HT-29 (cell line): ENCODE measurements around the gene DYRK4. TPM values are rescaled to one million over a fixed set of nuclear protein-coding genes. Genes with fewer than 3 reads are reported as not detected.

Experiments used
- DNase-seq: peaks from one replicate; pipeline ENCODE4 v3.0.0-alpha.2; 2015; ENCODE audit warnings: low spot score
- total RNA-seq: library from RNA; depleted of rRNA; stranded (reverse); fragments of >200 nt; shearing (Covaris generic); gene quantifications from 2 replicates; pipeline ENCODE4 v1.2.3, GENCODE V29; 2014

DYRK4 gene
- total RNA-seq, 1 experiment from 2014 or later = 6.5 TPM

DNA sequence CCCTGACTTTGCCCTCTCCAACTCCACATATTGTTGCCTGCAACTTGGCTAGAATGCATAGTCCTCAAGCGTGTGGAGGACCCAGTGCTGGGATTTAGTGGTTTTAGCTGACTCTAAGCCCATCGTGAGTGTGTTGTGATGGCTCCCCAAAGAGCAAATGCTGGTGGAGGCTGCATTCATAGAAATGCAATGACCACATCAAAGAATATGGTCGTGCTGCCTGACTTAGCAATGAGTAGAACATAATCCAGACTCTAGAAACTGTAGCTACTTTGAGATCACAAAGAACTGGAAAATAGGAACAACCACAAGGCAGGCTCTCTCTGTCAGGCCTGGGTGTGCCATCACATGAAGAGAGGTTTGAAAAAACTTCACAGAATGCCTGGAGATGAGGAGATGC, 1.3 kb downstream of the DYRK4 start:
- no peak for DNase-seq

DNA sequence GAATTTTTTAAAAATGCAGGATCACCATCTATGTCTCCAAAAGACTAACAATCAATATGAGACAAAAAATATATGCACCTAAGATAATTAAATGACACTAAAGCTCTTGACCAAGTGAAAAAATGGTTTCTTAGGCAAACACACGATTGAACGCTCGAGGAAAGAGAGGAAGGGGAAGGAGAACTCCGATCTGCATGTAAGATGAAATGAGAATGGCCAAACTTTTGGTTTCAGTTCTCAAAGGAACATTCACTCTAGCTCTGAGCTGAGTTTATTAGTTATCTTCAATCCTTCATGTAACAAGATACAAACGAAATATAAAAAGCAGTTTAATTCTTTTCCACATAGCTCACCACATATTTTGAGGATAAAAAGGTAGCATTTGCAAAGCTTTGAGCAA, 2.8 kb downstream of the DYRK4 start:
- DNase-seq = no peak

DNA sequence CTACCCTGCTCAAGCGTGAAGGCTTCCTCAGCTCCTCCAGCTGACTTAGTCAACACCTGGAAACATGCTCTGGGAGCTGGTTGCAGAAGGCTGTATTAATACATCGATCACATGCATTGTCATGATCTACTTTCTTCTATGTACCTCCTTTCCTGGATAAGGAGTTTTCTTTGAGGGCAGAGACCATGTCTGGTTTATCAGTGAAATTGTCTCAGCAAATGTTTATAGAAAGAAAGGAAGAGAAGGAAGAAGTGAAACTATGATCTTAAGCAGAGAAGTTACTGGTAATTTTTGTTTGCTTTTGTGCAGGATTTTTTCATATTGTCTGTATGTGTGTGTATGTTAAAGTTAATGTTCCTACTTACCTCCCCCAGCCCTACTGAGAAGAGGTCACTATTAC, 4.5 kb downstream of the DYRK4 start:
- DNase-seq = no peak

DNA sequence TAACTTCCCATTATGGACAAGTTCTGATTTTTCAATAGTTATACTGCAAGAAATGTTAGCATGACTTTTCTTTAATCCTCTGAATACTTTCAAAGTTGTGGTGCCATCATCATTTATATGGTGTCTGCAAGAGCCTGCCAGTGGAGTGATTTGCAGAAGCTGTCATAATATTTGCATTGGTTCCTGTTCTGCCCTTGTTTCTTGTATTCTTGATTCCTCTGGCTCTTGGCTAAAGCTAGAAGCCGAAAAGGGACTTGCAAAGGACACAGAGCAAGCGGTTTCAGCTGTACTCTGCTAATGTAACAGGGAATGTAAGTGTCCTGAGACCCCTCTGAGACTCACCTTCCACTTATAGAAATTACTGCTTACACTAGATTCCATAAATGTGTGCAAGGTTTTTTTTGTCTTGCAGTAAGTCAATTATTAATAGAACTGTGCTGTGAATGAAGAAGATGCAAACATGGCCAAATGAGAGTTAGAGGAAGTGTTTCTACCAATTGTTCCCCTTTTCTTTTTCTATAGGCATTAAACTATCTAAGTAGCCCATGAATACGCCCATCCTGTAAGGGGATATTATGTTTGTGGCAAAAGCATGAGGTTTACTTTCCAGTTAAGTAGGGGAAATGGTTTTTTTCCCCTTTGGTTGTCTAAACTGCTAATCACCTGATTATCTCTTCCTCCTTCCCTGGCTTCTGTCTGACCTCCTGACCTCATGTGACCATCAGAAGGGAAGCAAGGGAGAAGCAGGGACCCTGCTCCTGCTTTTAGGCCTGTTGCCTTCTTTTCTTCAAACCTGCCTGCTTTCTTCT, 5.3 kb downstream of the DYRK4 start:
- no peak for DNase-seq

DNA sequence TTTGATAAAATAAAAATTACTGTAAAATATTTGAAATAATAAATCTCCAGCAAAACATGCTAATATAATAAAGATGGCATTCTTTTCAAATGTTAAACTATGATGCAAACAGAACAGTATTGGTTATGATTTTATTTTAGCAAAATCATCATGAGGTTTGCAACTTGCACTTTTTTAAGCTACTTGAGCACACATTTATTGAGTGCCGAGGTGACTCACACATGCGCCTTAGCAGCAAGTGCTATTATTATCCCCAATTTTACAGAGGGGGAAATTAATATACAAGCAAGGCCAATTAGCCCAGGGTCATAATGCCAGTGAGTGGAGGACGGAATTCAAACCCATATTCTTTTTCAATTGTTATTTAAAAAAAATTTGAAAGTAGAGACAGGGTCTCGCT, 7.3 kb downstream of the DYRK4 start:
- DNase-seq = no peak

DNA sequence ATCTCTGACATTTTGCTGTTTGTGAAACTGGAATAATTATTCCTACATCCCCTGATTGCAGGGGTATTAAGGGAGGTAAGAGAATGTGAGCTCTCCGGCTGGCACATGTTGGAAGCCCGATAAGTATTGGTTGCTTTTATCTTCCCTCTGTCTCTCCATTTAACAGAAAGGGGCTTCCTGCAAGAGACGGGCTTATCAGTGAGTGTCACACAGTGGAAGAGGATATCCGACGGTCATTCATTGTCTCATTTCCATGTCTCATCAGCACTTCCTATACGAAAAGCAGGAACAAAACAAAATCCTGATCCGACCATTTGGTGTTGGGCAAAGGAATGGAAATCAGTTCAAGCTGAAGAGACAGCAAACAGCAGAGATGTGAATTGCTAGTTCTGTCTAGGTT, 10.7 kb downstream of the DYRK4 start:
- DNase-seq = no peak

DNA sequence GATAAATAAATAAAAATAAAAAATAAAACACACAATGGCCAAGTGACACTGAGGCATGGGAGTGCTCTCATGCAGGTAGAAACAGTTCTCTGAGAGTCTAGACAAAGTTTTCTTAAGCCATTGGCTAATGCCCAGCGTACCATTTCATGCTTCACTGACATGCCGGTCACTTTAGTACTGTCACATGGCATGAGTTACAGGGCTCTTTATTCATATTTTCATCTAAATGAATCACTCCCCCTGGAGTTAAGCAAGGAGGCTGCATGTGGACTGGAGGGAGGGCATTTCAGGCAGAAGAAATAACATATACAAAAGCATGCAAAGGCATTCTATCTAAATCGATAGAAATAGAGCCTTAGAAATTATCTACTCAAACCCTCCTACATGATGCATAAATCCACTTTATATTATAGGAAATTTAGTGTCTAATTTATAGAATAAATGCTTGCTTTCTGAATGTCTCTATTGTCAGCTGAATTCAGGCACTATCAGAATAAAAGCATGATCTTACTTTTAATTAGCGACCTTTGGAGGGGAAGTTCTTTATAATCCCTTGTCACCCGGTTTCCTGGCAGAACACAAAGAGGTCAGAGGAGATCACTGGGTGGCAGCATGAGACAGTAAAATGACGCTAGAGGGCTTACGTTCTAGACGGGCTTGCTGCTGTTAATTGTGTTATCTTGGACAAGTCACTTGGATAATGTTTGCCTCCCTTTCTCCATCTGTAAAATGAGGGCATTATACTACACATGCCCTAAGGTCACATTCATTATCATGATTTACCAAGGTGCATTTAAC, 17.5 kb downstream of the DYRK4 start:
- DNase-seq = peak; percentile 50

DNA sequence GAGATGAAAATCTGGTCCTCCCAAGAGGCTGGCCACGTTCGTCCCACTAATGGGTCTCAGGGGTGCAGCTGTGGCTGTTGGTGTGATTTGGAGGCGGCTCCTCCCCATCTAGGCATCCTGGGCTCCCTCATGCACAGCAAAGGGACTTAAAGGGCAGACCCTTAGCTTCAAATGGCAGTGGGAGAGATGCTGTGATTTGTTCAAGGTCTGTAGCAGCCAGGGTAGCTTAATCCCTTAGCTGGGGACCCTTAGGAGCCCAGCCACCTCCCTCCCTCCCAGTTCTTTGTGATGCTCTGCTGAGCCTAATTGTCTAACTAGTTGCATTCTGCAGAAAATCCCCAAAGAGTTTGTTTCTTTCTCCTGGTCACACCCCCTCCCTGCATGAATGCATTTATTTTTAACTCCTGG, 18.3 kb downstream of the DYRK4 start:
- DNase-seq = no peak

DNA sequence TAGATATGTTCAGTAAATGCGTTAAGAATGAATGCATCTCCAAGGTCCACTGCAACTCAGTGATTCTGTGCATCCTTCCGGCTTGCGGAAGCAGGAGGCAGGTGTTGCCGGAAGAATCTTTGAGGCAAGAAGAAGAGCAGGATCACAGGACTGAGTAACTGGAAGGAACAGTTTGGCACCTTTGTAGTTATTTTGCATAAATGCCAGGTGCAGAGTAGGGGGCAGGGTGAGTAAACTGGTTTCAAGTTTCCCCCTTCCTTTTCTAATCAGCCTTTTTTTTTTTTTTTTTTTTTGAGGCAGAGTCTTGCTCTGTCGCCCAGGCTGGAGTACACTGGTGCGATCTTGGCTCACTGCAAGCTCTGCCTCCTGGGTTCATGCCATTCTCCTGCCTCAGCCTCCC, 22.3 kb downstream of the DYRK4 start:
- DNase-seq = no peak

DNA sequence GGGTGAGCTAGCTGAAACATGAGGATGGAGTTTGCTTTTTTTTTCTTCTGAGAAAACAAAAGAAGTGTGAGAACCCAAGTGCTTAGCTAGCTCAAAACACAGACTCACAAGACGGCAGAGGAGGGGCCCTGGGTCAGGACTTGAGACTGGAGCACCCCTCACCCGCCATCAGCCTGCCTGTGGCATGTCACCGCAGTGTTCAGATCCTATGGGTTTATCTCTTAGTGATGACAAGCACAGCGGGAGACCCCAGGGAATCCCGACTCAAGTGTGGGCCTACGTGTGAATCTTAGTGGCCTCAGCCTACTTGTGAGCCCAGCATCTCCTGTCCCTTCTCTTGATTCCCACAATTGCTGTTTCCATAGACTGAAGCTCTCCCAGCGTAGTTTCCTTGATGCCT, 22.9 kb downstream of the DYRK4 start:
- DNase-seq = no peak

DNA sequence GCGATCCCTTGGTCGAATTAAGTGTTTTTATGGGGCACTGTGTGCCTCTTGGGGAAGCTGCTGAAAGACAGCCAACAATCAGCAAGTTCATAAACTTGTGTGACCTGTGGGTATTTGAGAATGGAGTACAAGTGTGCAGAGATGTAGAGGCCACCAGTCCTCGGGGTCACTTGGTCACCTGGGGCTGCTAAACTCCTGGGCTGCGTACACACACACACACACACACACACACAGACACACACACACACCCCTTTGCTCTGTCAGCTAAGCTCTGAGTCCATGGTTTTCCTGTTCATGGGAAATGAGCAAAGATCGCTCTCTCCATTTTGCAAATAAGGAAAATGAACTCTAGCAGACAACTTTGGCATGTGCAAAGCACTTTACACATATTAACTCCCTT, 24.5 kb downstream of the DYRK4 start:
- no peak for DNase-seq

DNA sequence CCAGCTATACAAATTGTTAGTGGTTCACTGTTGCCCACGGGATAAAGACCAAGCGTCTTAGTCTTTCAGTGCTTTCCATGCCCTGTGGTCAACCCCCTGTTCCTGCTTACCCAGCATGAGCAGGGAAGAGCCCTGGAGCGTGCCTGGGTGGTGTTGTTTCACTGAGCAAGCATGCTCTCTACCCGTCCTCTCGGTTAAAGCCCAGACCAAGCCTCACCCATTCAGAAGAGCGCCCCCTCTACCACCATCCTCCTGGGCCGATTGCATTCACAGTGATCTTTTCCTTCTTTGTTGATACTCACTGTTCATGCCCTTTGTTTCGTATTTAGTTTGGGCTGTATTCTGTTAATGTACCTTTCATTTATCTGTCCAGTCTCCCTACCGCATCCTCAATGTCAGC, 25.1 kb downstream of the DYRK4 start:
- no peak for DNase-seq

DNA sequence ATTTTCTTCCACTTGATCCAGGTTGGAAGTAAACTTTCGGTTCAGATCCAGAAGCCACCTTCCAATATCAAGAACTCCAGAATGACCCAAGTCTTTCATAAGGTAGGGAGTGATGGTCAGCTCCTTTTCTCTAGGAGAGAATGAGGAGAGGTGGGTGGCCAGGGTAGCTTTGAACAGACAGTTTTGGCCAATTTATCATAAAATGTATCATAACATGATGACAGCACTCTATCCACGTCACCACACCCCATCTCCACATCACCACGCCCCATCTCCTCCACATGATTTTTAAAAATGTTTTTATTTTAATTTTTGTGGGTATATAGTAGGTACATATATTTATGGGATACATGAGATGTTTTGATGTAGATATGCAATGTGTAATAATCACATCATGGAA, 26.9 kb downstream of the DYRK4 start:
- DNase-seq = no peak

DNA sequence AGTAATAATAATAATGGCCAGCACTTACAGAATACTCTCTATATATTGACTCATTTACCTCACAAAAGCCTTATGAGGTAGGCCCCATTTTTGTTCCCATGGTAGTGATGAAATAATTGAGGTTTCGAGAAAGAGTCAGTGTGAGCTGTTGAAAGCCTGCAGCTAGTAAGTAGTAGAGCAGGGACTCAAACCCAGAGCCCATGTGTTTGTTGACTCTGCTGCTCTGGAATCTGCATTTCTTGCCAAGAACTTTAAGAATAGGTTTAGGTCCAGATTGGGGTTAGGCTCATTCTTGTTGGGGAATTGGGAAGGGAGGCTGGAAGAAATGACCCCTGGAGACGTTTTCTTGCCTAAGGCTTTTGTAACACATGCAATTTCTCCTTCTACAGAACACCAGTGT, 27.9 kb downstream of the DYRK4 start:
- no peak for DNase-seq

DNA sequence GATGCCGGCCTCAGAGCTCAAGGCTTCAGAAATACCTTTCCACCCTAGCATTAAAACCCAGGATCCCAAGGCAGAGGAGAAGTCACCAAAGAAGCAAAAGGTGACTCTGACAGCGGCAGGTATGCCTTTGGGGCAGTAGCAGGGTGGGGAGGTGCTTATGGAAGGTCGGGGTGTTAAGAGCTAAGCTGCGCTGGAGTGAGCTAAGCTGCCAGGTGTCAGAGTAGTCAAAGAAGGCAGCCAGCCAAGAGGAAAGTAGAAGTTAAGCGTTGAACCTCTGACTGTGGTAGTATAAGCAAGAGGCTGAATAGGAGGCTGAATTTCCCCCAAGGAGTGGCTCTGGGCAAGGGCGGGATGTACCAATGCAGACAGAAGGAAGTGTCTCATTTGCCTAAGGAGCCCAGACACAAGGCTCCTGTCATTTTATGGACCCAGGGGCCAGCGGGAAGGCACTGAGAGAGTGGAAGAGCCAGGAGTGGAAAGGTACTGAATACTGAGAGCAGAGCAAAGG, 29.2 kb downstream of the DYRK4 start:
- DNase-seq = no peak

DNA sequence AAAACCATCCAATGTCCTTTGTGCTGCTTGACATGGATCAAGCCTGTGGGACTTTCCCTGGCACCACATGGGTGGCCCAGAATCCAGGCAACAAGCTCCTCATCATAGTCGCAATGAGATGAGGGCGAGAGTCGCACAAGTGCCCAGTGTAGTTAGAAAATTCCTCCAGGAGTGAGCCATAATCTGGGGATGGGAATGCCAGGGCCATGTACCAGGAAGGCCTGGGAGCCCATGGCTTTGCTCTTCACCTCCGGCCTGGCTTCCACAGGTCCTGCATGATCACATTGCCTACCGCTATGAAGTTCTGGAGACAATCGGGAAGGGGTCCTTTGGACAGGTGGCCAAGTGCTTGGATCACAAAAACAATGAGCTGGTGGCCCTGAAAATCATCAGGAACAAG, 33.9 kb downstream of the DYRK4 start:
- no peak for DNase-seq

DNA sequence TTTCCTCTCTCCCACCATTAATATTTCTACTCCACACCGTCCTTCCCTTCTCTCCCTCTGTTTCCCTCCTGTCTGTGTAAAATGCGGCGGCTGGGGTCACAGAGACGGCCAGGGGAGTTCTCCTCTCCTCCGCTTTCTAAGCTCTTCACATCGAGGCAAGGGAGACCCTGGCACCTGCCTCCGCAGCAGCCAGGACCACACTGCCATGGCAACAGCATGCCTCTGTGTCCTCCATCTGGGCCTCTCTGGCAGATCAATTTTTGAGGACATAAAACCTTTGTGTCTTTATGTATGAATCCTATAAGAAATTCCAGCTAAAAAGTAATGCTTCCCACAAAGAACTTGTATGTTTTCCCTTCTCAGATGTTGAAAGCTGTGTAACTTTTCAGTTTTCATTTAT, 41.4 kb downstream of the DYRK4 start:
- no peak for DNase-seq

DNA sequence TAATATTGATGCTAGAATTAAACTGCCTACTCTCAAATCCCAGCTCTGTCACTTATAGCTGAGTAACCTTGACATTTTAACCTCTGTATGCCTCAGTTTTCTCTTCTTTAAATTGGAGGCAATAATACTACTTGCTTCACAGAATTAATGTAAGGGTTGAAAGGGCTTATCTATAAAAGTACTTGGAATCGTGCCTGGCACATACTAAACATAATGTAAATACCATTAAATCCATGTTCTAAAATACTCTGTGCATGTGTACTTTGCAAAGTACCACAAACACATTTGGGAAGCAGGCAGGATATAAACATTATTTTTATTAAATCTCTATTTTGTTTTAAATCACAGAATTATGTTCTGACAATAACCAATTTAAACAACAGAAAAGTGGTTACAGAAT, 41.9 kb downstream of the DYRK4 start:
- no peak for DNase-seq

DNA sequence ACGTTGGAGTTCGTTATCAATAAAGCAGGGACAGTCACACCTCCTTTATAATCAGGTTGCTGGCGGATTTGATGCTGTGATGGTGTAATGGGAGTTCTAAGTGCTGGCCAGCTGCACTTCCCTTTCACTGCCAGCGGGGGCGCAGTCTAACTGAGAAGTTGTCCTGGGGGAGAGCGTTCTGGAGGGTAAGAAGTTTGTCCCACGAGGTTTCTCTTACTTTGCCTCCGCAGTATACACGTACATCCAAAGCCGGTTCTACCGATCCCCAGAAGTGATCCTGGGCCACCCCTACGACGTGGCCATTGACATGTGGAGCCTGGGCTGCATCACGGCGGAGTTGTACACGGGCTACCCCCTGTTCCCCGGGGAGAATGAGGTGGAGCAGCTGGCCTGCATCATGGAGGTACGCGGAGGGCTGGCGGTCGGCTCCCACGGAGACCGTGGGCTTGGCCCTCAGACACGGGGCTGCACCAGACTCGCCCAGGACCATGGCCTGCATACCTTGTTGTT, 42.7 kb downstream of the DYRK4 start:
- peak; percentile 78 for DNase-seq

DNA sequence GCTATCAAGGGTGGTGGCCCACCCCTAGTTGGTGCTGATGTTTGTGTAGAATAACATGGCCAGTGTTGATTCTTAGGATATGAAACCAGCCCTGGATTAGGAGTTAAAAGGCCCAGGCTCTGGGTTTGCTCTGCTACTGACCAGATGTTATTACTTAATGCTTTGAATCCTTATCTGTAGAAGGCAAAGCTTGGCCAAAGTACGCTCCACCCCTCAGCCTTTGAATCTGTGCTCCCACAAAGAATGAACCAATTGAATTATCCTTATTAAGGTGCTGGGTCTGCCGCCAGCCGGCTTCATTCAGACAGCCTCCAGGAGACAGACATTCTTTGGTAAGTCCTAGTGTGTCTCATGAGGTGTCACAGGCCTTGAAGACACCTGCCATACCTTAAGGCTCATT, 45.0 kb downstream of the DYRK4 start:
- DNase-seq = no peak

DNA sequence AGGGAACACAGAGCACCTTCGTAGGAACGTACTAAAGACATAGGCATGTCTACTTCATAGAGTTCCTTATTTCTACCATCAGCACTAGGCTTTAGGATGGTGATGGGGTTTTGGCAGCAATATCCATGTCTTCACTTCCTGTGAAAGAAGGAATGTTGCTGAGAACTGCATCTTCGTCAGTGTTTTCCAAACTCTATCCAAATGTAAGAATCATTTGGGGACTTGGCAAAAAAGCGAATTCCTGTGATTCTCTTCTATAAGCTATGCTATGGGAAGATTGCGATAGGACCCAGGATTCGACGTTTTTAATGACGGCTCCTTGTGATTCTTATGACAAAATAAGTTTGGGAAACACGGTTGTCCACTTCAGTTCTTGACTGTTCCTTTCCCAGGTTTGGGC, 47.1 kb downstream of the DYRK4 start:
- no peak for DNase-seq

DNA sequence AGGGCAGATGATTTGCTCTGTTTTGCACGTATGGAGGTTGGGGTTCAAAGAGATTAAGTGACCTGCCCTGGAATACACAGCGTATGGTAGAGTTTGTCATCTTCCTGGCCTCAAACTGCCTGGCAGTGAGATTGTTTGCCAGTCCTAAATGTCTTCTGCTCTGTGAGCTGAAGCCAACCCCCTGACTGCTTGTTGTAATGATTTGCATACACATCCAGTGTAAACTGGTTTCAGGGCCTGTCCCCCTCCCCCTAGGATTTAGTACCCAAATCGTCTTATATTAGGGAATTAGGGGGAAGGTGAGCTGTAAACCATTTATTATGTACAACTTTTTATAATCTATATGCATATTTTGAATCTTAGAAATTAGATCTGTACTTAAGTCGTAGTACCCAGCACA, 48.5 kb downstream of the DYRK4 start:
- DNase-seq = no peak

DNA sequence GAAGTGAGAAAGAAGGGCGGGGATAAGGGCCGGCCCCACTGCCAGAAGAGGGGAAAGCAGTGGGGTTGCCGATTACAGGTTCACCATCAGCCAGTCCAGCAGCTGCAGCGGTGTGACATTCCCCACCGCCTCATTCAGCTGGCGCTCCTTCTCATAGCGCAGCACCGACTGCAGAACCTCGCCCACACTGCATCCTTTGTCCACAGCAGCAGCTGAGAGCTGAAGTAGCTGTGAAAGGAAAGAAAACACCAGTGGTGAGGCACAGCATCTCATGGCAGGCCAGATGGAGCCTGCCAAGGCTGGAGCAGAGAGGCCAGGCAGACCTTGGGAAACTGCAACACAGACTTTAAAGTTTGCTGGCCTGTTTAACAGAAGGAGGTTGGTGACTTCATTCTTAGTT, 53.7 kb downstream of the DYRK4 start:
- DNase-seq = no peak
